Thyroid gland (tissue), 4 donors: ENCODE results near the gene TMEM44. TPM values are rescaled to one million over a fixed set of nuclear protein-coding genes. Genes with fewer than 3 reads are reported as not detected.

Experiments used
- DNase-seq, 2 donors: peaks; one replicate each; pipeline ENCODE4 v3.0.0-alpha.2; 2019
- H3K27ac ChIP-seq, 3 donors: fragments of 200-600 bp; sonication (generic); 1 replicate in 2 of 3; 2 replicates in 1 of 3; pipeline ENCODE4 v1.5.1; 2016 to 2019; ENCODE audit warnings: mild to moderate bottlenecking in 1 of 3, moderate library complexity in 1 of 3
- H3K27me3 ChIP-seq: fragments of 200-600 bp; sonication (generic); one replicate; pipeline ENCODE4 v1.5.1; 2019
- H3K36me3 ChIP-seq, 2 donors: fragments of 200-600 bp; sonication (generic); one replicate each; pipeline ENCODE4 v1.5.1; 2016 to 2019
- H3K4me1 ChIP-seq, 2 donors: fragments of 200-600 bp; sonication (generic); one replicate each; pipeline ENCODE4 v1.5.1; 2017 to 2019
- H3K4me3 ChIP-seq, 3 donors: fragments of 200-600 bp; sonication (generic); replicated peaks in 1 of 3; 1 replicate in 2 of 3; 2 replicates in 1 of 3; pipeline ENCODE4 v1.5.1; 2016; ENCODE audit warnings: mild to moderate bottlenecking in 1 of 3
- H3K9me3 ChIP-seq: fragments of 200-600 bp; sonication (generic); one replicate; pipeline ENCODE4 v1.5.1; 2017
- POLR2A ChIP-seq, 2 donors: fragments of 450-650 bp; IDR thresholded peaks; one replicate each; pipeline ENCODE4 v1.6.1; 2017; ENCODE audit warnings: antibody characterized with exemption in 2 of 2, mild to moderate bottlenecking in 2 of 2, moderate library complexity in 1 of 2
- WGBS, 2 donors: methylation state at CpG; one replicate each; pipeline ENCODE4 v1.1.5; 2017; 5-methylcytosine and 5-hydroxymethylcytosine counted together
- intact Hi-C: fragments of 100-400 bp; cut with DNase I; formaldehyde crosslinking; loops from one replicate; pipeline ENCODE4 v1.15.1; 2023
- total RNA-seq, 4 donors: library from RNA; depleted of rRNA; stranded (reverse); fragments of >200 nt; gene quantifications; one replicate each; pipeline ENCODE4 v1.2.3, GENCODE V29; 2016
- TF ChIP-seq, protein P1 (sequence below), 6 experiments: fragments of 200-600 bp in 3 of 6; fragments of 450-650 bp in 3 of 6; sonication (generic) in 3 of 6; IDR thresholded peaks; one replicate each; pipeline ENCODE4 v1.5.1; 2016 to 2019; ENCODE audit warnings: antibody characterized with exemption in 6 of 6, mild to moderate bottlenecking in 2 of 6, inconsistent platforms in 1 of 6, moderate library complexity in 1 of 6

TMEM44 gene
- total RNA-seq, 4 donors from 2014 or later: 6.3 to 11.0 (median 9.7) TPM

DNA sequence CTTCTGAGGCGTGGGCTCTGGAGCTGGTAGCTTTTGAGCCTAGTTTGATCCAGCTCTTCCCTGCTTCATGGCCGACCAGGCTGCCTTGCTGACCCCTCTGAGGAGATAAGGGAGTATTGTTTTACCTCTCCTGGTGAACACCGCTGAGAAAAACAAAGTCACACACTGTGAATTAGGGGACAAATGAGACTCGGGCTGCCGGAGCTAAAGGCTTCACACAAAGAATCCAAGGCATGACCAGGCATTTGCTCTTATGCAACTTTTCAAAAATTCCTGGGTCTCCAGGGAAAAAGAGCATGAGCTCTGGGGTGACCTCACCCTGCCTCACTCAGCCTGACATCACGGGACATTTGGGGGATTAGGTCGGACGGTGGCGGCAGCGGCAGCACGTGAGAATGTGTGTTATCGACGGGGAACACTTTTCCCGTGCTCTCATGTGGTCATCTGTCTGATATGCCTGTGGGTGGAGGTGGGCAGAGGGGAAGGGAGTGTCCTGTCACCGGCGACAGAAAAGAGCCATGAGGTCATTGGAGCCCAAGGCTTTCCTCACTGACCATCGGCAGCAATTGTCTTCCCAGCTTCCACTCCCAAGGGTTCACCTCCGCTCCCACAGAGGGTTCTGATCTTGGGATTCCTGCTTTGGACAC lies 61.0 kb downstream of the TMEM44 start:
- Histone ChIP-seq H3K27me3 (no peaks in the 10 kb centered on the region), H3K4me1 (peaks cover 8 to 25% of the 10 kb centered on the region in 2 donors), H3K27ac (peak overlapping the region; percentile 28 to 48 (median 46)), H3K36me3 (no peaks in the 10 kb centered on the region), H3K4me3 (no peak overlapping the region), H3K9me3 (no peaks in the 10 kb centered on the region)
- intact Hi-C loops: loop anchor here (5.0 kb wide), 1 partner anchor 100 kb away; no protein-coding TSS in a partner anchor
- TF ChIP-seq, protein P1, sequence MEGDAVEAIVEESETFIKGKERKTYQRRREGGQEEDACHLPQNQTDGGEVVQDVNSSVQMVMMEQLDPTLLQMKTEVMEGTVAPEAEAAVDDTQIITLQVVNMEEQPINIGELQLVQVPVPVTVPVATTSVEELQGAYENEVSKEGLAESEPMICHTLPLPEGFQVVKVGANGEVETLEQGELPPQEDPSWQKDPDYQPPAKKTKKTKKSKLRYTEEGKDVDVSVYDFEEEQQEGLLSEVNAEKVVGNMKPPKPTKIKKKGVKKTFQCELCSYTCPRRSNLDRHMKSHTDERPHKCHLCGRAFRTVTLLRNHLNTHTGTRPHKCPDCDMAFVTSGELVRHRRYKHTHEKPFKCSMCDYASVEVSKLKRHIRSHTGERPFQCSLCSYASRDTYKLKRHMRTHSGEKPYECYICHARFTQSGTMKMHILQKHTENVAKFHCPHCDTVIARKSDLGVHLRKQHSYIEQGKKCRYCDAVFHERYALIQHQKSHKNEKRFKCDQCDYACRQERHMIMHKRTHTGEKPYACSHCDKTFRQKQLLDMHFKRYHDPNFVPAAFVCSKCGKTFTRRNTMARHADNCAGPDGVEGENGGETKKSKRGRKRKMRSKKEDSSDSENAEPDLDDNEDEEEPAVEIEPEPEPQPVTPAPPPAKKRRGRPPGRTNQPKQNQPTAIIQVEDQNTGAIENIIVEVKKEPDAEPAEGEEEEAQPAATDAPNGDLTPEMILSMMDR (IDR thresholded peaks at IDR 0.05): no peak
- no peak for TF ChIP-seq POLR2A (IDR thresholded peaks at IDR 0.05)
- DNase-seq: peak; percentile 49 to 56
- WGBS, 2 donors: 60 to 64% methylated on average over 18 of the region's 18 CpGs

- WGBS, 2 donors: 65 to 77% methylated on average over 15 to 16 of the region's 16 CpGs
- TF ChIP-seq, protein P1 (IDR thresholded peaks at IDR 0.05): no peak
- no peak for TF ChIP-seq POLR2A (IDR thresholded peaks at IDR 0.05)
- intact Hi-C loops: loop anchor here (5.0 kb wide), 1 partner anchor 99 kb away; no protein-coding TSS in a partner anchor
- Histone ChIP-seq H3K9me3 (no peaks in the 10 kb centered on the region), H3K4me1 (peaks cover 8 to 25% of the 10 kb centered on the region in 2 donors), H3K27me3 (no peaks in the 10 kb centered on the region), H3K36me3 (no peaks in the 10 kb centered on the region), H3K4me3 (no peak overlapping the region), H3K27ac (peak overlapping the region; percentile 28 to 48 (median 46))
- no peak for DNase-seq
Observed at GRCh38 chr3:194571491-194572142, 61.6 kb downstream of the TMEM44 start.

- WGBS, 2 donors: 92 to 94% methylated on average over 8 of the region's 8 CpGs
- no peaks in the 10 kb centered on the region for H3K36me3 ChIP-seq
- H3K4me1 ChIP-seq: peaks cover 8 to 25% of the 10 kb centered on the region in 2 donors
- TF ChIP-seq, protein P1 (IDR thresholded peaks at IDR 0.05): no peak
- no peak for TF ChIP-seq POLR2A (IDR thresholded peaks at IDR 0.05)
- H3K27me3 ChIP-seq: no peaks in the 10 kb centered on the region
- H3K9me3 ChIP-seq: no peaks in the 10 kb centered on the region
- no peak overlapping the region for H3K27ac ChIP-seq
- intact Hi-C loops: loop anchor here (5.0 kb wide), 1 partner anchor 99 kb away; no protein-coding TSS in a partner anchor
- H3K4me3 ChIP-seq: no peak overlapping the region
- DNase-seq: no peak
Observed at GRCh38 chr3:194570898-194571297, 62.3 kb downstream of the TMEM44 start.

DNA sequence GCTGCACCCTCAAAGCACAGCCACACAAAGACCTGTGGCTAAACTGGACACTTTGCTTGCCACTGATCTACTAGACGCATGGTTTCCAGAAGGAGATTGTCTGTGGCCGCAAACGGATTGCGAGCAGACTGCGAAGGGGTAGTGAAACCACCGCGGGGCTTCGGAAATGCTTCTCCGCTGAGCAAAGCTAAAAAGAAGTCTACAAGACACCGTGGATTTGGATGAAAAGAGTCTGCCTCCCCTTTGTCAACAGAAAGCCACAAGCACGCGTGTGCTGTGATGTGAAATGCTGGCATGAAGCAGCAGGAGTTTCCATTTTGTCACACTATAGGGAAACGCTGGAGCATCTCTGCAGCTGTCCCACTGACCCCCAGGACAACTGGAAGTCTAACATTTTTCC lies 63.0 kb downstream of the TMEM44 start:
- Histone ChIP-seq H3K9me3 (no peaks in the 10 kb centered on the region), H3K4me3 (no peak overlapping the region), H3K4me1 (peaks cover 8 to 25% of the 10 kb centered on the region in 2 donors), H3K36me3 (no peaks in the 10 kb centered on the region), H3K27ac (no peak overlapping the region), H3K27me3 (no peaks in the 10 kb centered on the region)
- no peak for TF ChIP-seq POLR2A (IDR thresholded peaks at IDR 0.05)
- TF ChIP-seq, protein P1 (IDR thresholded peaks at IDR 0.05): no peak
- intact Hi-C loops: loop anchor here (5.0 kb wide), 1 partner anchor 98 kb away; no protein-coding TSS in a partner anchor
- WGBS, 2 donors: 92 to 95% methylated on average over 13 of the region's 13 CpGs
- no peak for DNase-seq

DNA sequence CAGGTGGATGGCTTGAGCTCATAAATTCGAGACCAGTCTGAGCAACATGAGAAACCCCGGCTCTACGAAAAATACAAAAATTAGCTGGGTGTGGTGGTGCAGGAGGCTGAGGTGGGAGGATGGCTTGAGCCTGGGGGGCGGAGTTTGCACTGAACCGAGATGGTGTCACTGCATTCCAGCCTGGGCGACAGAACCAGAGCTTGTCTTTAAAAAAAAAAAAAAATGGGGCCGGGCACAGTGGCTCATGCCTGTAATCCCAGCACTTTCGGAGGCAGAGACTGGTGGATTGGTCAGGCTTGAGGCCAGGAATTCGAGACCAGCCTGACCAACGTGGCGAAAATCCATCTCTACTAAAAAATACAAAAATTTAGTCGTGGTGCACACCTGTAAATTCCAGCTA lies 64.0 kb downstream of the TMEM44 start:
- 86 to 93% methylated on average over 11 to 12 of the region's 12 CpGs for WGBS, 2 donors
- H3K9me3 ChIP-seq: no peaks in the 10 kb centered on the region
- no peak for DNase-seq
- intact Hi-C loops: no loop called here
- H3K4me1 ChIP-seq: peaks cover 8 to 25% of the 10 kb centered on the region in 2 donors
- TF ChIP-seq, protein P1 (IDR thresholded peaks at IDR 0.05): no peak
- TF ChIP-seq POLR2A (IDR thresholded peaks at IDR 0.05): no peak
- H3K27me3 ChIP-seq: no peaks in the 10 kb centered on the region
- H3K4me3 ChIP-seq: no peak overlapping the region
- no peak overlapping the region for H3K27ac ChIP-seq
- H3K36me3 ChIP-seq: no peaks in the 10 kb centered on the region
